Esophagus muscularis mucosa (tissue), 4 donors: Measurements from ENCODE around the gene PC. TPM values are rescaled to one million over a fixed set of nuclear protein-coding genes. Genes with fewer than 3 reads are reported as not detected.

Source experiments
- DNase-seq: peaks from one replicate; pipeline ENCODE4 v3.0.0-alpha.2; 2017; ENCODE audit errors: extremely low spot score
- H3K27ac ChIP-seq, 4 donors: fragments of 200-600 bp; sonication (generic); replicated peaks in 1 of 4; 1 replicate in 3 of 4; 2 replicates in 1 of 4; pipeline ENCODE4 v1.5.1; 2016 to 2019; ENCODE audit warnings: mild to moderate bottlenecking in 1 of 4
- H3K27me3 ChIP-seq, 4 donors: fragments of 200-600 bp; sonication (generic); one replicate each; pipeline versions ENCODE4 v1.5.1 to v1.6.0; 2016 to 2019
- H3K36me3 ChIP-seq, 4 donors: fragments of 200-600 bp; sonication (generic); one replicate each; pipeline ENCODE4 v1.5.1; 2016 to 2019
- H3K4me1 ChIP-seq, 4 donors: fragments of 200-600 bp; sonication (generic); one replicate each; pipeline ENCODE4 v1.5.1; 2016 to 2019
- H3K4me3 ChIP-seq, 4 donors: fragments of 200-600 bp; sonication (generic); 1 replicate in 2 of 4; 2 replicates in 2 of 4; pipeline ENCODE4 v1.5.1; 2016 to 2019; ENCODE audit warnings: mild to moderate bottlenecking in 4 of 4, moderate library complexity in 1 of 4
- H3K9me3 ChIP-seq, 4 donors: fragments of 200-600 bp; sonication (generic); 1 replicate in 3 of 4; 2 replicates in 1 of 4; pipeline ENCODE4 v1.5.1; 2016 to 2019
- EP300 ChIP-seq: sonication (generic); formaldehyde crosslinking; IDR thresholded peaks from one replicate; pipeline ENCODE4 v1.6.1; 2017; ENCODE audit warnings: antibody characterized with exemption
- POLR2A ChIP-seq: fragments of 450-650 bp; IDR thresholded peaks from one replicate; pipeline ENCODE4 v1.6.1; 2017; ENCODE audit warnings: antibody characterized with exemption, moderate library complexity, mild to moderate bottlenecking, low read depth
- POLR2AphosphoS5 ChIP-seq, 2 donors: sonication (generic); formaldehyde crosslinking; IDR thresholded peaks; one replicate each; pipeline ENCODE4 v1.6.1; 2017; ENCODE audit warnings: antibody characterized with exemption in 2 of 2
- WGBS: methylation state at CpG from one replicate; pipeline ENCODE4 v1.1.5; 2018; 5-methylcytosine and 5-hydroxymethylcytosine counted together
- intact Hi-C: fragments of 100-400 bp; cut with DNase I; formaldehyde crosslinking; loops from one replicate; pipeline ENCODE4 v1.15.1; 2023
- total RNA-seq, 4 donors: library from RNA; depleted of rRNA; stranded (reverse); fragments of >200 nt; gene quantifications; one replicate each; pipeline versions ENCODE4 v1.1.0 to v1.2.1, GENCODE V29; 2016
- TF ChIP-seq, protein P1 (sequence below), 3 experiments: fragments of 200-600 bp in 2 of 3; fragments of 450-650 bp in 1 of 3; sonication (generic) in 2 of 3; IDR thresholded peaks; one replicate each; pipeline ENCODE4 v1.5.1; 2017 to 2019; ENCODE audit warnings: antibody characterized with exemption in 3 of 3, mild to moderate bottlenecking in 2 of 3, moderate library complexity in 1 of 3

Gene PC
- total RNA-seq, 4 donors from 2014 or later, result 2.1 to 5.5 (median 5.1) TPM

DNA sequence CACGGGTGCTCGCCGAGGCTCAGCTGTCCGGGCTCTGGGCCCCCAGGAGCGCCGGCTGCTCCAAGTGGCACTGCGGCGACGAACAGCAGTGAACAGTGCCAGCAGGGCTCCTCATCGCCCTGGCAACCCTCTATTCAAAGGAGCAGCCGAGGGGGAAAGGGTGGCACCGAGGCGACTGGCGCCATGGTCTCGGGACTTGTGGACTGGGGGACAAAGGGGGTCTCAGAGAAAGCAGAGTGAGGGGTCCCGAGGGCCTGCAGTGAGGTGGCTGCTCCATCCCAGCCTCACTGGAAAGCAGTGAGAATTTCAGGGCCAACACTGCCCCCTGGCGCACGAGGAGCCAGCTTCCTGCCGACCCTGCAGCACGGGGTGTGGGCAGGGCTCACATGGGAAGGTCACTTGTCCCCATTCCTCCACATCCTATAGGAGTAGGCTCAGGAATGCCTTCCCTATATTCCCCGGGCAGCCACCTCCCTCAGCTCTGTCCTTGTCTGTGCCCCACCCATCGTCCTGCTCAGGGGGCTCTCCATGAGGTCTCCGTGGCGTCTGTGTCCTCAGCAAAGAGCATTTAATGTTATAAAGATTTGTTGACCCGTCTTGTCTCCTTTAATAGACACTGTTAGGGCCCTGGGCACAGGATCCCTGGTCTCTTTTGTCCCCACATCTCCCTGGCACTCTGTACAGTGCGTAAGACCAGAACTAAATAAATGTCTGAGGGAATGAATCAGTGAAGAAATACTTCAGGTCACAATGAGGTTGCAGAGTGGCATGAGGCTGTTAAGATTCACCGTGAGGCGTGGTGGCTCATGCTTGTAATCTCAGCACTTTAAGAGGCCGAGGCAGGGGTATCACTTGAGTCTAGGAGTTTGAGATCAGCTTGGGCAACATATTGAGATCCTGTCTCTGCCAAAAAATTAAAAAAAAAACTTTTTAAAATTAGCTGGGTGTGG, 74.9 kb downstream of the PC start:
- no peak for DNase-seq
- H3K4me3 ChIP-seq, result peak overlapping the region; percentile 33 to 48 (median 42)
- H3K9me3 ChIP-seq, result no peaks in the 10 kb centered on the region
- H3K4me1 ChIP-seq, result peaks cover 0 to 40% (median 30%) of the 10 kb centered on the region in 4 donors
- no peaks in the 10 kb centered on the region for H3K27me3 ChIP-seq
- peak overlapping the region; percentile 33 to 69 (median 60) for H3K27ac ChIP-seq
- WGBS, result 35% methylated on average over 29 of the region's 29 CpGs
- H3K36me3 ChIP-seq, result no peaks in the 10 kb centered on the region
- intact Hi-C loops, result loop anchor here (2.0 kb wide), 1 partner anchor 188 kb away; no protein-coding TSS in a partner anchor
- TF ChIP-seq POLR2AphosphoS5 (IDR thresholded peaks at IDR 0.05) (no peak), POLR2A (no peak), EP300 (no peak)
- TF ChIP-seq, protein P1, sequence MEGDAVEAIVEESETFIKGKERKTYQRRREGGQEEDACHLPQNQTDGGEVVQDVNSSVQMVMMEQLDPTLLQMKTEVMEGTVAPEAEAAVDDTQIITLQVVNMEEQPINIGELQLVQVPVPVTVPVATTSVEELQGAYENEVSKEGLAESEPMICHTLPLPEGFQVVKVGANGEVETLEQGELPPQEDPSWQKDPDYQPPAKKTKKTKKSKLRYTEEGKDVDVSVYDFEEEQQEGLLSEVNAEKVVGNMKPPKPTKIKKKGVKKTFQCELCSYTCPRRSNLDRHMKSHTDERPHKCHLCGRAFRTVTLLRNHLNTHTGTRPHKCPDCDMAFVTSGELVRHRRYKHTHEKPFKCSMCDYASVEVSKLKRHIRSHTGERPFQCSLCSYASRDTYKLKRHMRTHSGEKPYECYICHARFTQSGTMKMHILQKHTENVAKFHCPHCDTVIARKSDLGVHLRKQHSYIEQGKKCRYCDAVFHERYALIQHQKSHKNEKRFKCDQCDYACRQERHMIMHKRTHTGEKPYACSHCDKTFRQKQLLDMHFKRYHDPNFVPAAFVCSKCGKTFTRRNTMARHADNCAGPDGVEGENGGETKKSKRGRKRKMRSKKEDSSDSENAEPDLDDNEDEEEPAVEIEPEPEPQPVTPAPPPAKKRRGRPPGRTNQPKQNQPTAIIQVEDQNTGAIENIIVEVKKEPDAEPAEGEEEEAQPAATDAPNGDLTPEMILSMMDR (IDR thresholded peaks at IDR 0.05), result peak; percentile 55 to 73 (median 64)

DNA sequence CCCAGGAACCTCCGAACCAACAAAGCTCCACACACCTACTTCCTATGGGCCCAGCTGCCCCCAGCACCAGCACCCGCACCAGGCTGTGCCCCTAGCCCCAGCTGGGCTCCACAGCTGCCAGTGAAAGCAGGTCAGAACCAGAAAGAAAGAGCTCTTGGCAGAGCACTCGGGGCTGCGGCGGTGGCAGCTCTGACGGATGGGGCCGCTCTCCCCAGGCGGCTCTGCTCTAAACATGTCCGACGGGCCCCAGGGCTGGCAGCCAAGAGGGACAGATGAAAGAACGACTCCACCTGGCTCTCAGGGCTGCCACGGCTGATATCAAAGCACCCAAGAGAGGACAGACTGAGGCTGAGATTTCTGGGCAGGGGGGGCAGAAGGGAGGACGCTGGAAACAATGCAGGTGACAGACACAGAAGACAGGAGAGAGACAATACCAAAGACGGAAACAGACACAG, 75.6 kb downstream of the PC start:
- DNase-seq, result no peak

DNA sequence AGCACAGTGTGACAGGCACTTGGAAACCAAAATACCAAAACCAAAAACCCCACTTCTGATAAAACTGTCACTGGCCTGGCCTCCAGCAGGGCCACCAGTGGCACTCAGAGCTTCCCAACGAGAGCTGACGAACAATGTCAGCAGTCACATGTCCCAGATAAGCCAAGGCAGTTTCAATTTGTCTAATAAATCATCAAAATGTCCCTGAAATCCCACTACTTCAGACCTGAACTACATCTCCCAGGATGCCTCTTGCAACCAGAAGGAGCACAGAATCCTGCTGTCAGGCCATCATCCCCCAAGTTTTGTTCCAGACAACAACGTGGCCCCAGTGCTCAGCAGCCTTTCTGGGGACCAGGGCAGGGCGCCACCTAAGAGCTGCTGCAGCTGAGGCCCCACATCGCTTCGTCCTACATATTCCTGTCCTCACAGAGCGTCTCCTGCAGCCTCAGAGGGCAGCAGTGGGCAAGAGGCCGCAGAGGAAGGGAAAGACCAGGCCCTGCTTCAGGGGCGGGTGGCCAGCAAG, 76.2 kb downstream of the PC start:
- WGBS, result 88% methylated on average over 3 of the region's 9 CpGs
- no peak for TF ChIP-seq EP300
- no peak for TF ChIP-seq POLR2AphosphoS5 (IDR thresholded peaks at IDR 0.05)
- no peak for TF ChIP-seq POLR2A
- intact Hi-C loops, result loop anchor here (2.0 kb wide), 1 partner anchor 187 kb away; no protein-coding TSS in a partner anchor
- Histone ChIP-seq H3K4me3 (peak overlapping the region in 2 of 4 donors; percentile 33 to 39), H3K27me3 (no peaks in the 10 kb centered on the region), H3K36me3 (no peaks in the 10 kb centered on the region), H3K9me3 (no peaks in the 10 kb centered on the region), H3K4me1 (peaks cover 0 to 43% (median 33%) of the 10 kb centered on the region in 4 donors), H3K27ac (peak overlapping the region; percentile 33 to 69 (median 60))
- DNase-seq, result no peak

More for the DNA sequence above, 75.6 kb downstream of the PC start:
- Histone ChIP-seq H3K27ac (peak overlapping the region; percentile 33 to 69 (median 60)), H3K27me3 (no peaks in the 10 kb centered on the region), H3K4me3 (peak overlapping the region; percentile 33 to 48 (median 42)), H3K36me3 (no peaks in the 10 kb centered on the region), H3K9me3 (no peaks in the 10 kb centered on the region), H3K4me1 (peaks cover 0 to 43% (median 33%) of the 10 kb centered on the region in 4 donors)
- TF ChIP-seq, protein P1 (IDR thresholded peaks at IDR 0.05), result no peak
- TF ChIP-seq POLR2AphosphoS5 (IDR thresholded peaks at IDR 0.05), result no peak
- no peak for TF ChIP-seq EP300
- no peak for TF ChIP-seq POLR2A
- intact Hi-C loops, result loop anchor here (2.0 kb wide), 1 partner anchor 188 kb away; no protein-coding TSS in a partner anchor
- WGBS, result 47% methylated on average over 10 of the region's 14 CpGs

DNA sequence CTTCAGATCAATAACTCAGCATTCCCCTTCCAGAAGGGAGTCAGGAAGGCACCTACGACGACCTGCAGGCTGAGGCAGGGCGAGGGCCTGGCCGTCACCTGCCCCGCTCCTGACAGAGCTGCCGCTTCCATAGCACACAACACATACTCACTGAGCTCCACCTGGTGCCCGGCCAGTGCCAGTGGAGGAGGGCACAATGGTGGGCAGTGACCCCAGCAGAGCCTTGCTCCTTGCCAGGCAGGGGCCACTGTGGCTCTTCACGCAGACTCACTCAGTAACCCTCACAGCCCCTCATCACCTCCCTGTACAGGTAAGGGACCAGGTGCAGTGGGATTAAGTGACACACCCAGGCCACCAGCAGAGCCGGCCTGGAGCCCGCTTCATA, 76.7 kb downstream of the PC start:
- Histone ChIP-seq H3K36me3 (no peaks in the 10 kb centered on the region), H3K9me3 (no peaks in the 10 kb centered on the region), H3K4me1 (peaks cover 0 to 43% (median 33%) of the 10 kb centered on the region in 4 donors), H3K27ac (no peak overlapping the region), H3K4me3 (no peak overlapping the region), H3K27me3 (no peaks in the 10 kb centered on the region)
- DNase-seq, result no peak
- WGBS, result 100% methylated on average over 3 of the region's 10 CpGs
- intact Hi-C loops, result no loop called here
- TF ChIP-seq POLR2A, result no peak
- TF ChIP-seq, protein P1 (IDR thresholded peaks at IDR 0.05), result no peak
- TF ChIP-seq POLR2AphosphoS5 (IDR thresholded peaks at IDR 0.05), result no peak
- TF ChIP-seq EP300, result no peak
